ENCODE results near the gene ATP5PD.

GRCh38 chr17:75064460-75064859, 17.7 kb upstream of the ATP5PD start:
- TF ChIP-seq USF2 (CRISPR knock-in tag; IDR thresholded peaks at IDR 0.05) (no peak), CTCF (IDR thresholded peaks at IDR 0.05) (no peak), FOXK1 (CRISPR knock-in tag; IDR thresholded peaks at IDR 0.05) (no peak), E2F4 (CRISPR knock-in tag; IDR thresholded peaks at IDR 0.05; ENCODE audit: borderline replicate concordance, low read depth) (no peak), IRF1 (CRISPR knock-in tag; IDR thresholded peaks at IDR 0.05) (no peak)

Measured in WTC11 (cell line).